Fibroblast of mammary gland (primary cell): ENCODE data around the gene GPR108.
"Not testable (repeated sequence)": the region's sequence is repeated elsewhere in the genome, so short reads cannot be mapped to it uniquely, and the experiment has no call there.

Experiments
- DNase-seq: peaks from one replicate; pipeline ENCODE4 v3.0.0-alpha.2; 2010; ENCODE audit warnings: low read depth
- H3K4me3 ChIP-seq: 2 replicates; pipeline ENCODE4 v1.5.1; 2011; ENCODE audit warnings: low read depth, mild to moderate bottlenecking, low read length, moderate library complexity; ENCODE audit not compliant: control insufficient read depth
- CTCF ChIP-seq: conservative IDR thresholded peaks from 2 replicates; pipeline ENCODE4 v1.5.1; 2011; ENCODE audit warnings: low read depth, low read length, inconsistent platforms; ENCODE audit not compliant: control insufficient read depth, insufficient read depth

Gene GPR108

DNA sequence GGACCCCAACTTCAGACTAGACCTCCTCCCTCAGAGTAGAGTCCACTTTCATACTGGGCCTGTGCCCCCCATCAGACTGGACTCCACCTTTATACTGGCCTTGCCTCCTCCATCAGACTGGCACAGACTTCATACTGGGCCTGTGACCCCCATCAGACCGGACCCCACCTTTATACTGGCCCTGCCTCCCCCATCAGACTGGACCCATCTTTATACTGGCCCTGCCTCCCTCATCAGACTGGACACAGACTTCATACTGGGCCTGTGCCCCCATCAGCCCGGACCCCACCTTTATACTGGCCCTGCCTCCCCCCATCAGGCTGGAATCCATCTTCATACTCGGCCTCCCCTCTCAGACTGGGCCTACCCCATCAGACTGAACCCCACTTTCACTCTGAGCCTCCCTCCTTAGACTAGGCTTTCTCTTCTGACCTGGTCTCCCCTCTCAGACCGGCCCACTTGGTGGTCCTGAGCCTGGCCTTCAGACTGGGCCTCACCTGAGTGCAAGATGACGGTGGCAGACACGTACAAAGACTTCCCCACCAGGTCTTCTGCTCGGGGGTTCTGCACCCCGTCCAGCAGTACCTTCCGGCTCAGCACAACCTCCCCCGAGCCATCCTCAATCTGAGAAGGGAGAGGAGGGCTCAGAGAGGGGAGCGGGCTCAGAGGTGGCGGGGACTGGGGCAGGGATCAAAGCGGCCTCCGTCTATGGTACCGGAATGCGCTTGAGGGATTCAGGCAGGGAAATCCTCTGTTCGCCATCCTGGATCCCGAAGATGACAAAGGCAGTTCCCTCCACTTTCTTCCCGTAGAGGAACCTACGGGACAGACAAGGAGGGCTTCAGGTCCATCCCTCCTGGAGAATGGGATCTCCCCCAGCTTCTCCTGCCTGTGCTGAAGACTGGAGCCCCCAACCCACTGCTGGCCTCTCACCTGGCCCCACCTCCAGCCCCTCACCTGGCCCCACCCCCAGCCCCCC is 24.4 kb downstream of the GPR108 start:
- no peak overlapping the region for H3K4me3 ChIP-seq
- no peak for TF ChIP-seq CTCF
- DNase-seq = no peak

GRCh38 chr19:6712231-6712630 is 25.1 kb downstream of the GPR108 start:
- DNase-seq = no peak
- no peak for TF ChIP-seq CTCF
- no peak overlapping the region for H3K4me3 ChIP-seq

- H3K4me3 ChIP-seq = no peak overlapping the region
- TF ChIP-seq CTCF = no peak
- no peak for DNase-seq
These were observed 25.8 kb downstream of the GPR108 start for GRCh38 chr19:6711605-6712004.

DNA sequence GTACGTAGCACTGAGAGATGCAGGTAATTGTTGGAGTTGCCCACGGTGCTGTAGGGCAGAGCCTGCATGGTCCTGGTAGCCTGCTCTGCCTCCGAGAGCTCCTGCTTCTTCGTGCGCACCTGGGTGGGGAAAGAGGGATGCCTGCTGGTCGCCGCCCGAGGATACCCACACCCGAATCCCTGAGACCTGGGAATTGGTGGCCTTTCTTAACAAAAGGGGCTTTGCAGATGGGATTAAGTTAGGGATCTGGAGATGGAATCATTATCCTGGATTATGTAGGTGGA is 26.4 kb downstream of the GPR108 start:
- no peak for DNase-seq
- H3K4me3 ChIP-seq = no peak overlapping the region
- no peak for TF ChIP-seq CTCF

GRCh38 chr19:6710273-6711077 is 26.9 kb downstream of the GPR108 start:
- no peak overlapping the region for H3K4me3 ChIP-seq

DNA sequence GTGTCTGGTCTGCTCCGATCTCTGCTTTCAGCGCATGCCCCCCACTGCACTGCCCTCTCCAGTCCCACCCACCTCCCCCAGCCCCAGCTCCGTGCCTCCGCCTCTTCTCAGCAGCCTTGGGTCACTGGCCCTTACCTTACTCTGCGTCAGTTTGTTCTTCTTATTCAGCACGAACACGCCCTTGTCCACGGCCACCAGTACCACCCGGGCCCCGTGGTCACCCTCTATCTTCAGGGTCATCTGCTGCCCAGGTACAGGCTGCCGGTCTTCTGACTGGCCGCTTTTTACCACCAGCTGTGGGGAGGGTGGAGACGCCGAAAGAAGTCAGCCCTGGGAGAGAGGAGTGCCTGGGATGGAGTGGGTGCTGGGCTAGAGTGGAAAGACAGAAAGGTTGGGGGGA is 27.8 kb downstream of the GPR108 start:
- H3K4me3 ChIP-seq = no peak overlapping the region
- no peak for DNase-seq
- no peak for TF ChIP-seq CTCF

More at GRCh38 chr19:6710273-6711077, 26.9 kb downstream of the GPR108 start:
- TF ChIP-seq CTCF = no peak
- DNase-seq = no peak

- not testable (repeated sequence) for H3K4me3 ChIP-seq, DNase-seq
These were observed 28.5 kb downstream of the GPR108 start for GRCh38 chr19:6708913-6709312.
